MM.1S (cell line): ENCODE measurements around the gene SOX21.

Experiments
- EZH2 ChIP-seq: fragments of 300-600 bp; sonication (generic); optimal IDR thresholded peaks from 2 replicates; pipeline ENCODE3; 2017; ENCODE audit warnings: low read depth, mild to moderate bottlenecking, antibody characterized with exemption, low read length, mixed read lengths
- TF ChIP-seq, protein P1 (sequence below): fragments of 300-600 bp; sonication (generic); IDR thresholded peaks from 2 replicates; pipeline ENCODE4 v1.5.1; 2016; ENCODE audit warnings: antibody characterized with exemption, low read length, mixed read lengths

- TF ChIP-seq, protein P1, sequence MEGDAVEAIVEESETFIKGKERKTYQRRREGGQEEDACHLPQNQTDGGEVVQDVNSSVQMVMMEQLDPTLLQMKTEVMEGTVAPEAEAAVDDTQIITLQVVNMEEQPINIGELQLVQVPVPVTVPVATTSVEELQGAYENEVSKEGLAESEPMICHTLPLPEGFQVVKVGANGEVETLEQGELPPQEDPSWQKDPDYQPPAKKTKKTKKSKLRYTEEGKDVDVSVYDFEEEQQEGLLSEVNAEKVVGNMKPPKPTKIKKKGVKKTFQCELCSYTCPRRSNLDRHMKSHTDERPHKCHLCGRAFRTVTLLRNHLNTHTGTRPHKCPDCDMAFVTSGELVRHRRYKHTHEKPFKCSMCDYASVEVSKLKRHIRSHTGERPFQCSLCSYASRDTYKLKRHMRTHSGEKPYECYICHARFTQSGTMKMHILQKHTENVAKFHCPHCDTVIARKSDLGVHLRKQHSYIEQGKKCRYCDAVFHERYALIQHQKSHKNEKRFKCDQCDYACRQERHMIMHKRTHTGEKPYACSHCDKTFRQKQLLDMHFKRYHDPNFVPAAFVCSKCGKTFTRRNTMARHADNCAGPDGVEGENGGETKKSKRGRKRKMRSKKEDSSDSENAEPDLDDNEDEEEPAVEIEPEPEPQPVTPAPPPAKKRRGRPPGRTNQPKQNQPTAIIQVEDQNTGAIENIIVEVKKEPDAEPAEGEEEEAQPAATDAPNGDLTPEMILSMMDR = no peak
- TF ChIP-seq EZH2 = no peak
Measured at GRCh38 chr13:94709001-94709834, 3.1 kb downstream of the SOX21 start.
